Effector memory CD8-positive, alpha-beta T cell (primary cell): ENCODE data around the gene SHISAL1.

ENCODE experiments used
- ATAC-seq: fragments of 150-1000 bp; cut with Tn5 transposase; replicated peaks from 2 replicates; pipeline ENCODE4 v1.10.0; 2021; ENCODE audit warnings: mild to moderate bottlenecking, moderate library complexity
- DNase-seq, 3 experiments: peaks; one replicate each; pipeline ENCODE4 v3.0.0; 2021
- H3K27ac Mint-ChIP-seq, 2 donors: one replicate each; pipeline ENCODE4 v1.8.0; 2022; ENCODE audit warnings: mild to moderate bottlenecking in 2 of 2, mixed read lengths in 2 of 2, moderate library complexity in 2 of 2
- H3K27me3 Mint-ChIP-seq, 2 donors: one replicate each; pipeline ENCODE4 v1.8.0; 2022; ENCODE audit warnings: mixed read lengths in 2 of 2
- H3K36me3 Mint-ChIP-seq: one replicate; pipeline ENCODE4 v1.8.0; 2022; ENCODE audit warnings: mild to moderate bottlenecking, moderate library complexity, mixed read lengths; ENCODE audit not compliant: insufficient read depth
- H3K4me1 Mint-ChIP-seq, 2 donors: one replicate each; pipeline ENCODE4 v1.8.0; 2022; ENCODE audit warnings: low read depth in 2 of 2, mixed read lengths in 2 of 2
- H3K4me3 Mint-ChIP-seq, 2 donors: one replicate each; pipeline ENCODE4 v1.8.0; 2022; ENCODE audit warnings: mild to moderate bottlenecking in 2 of 2, mixed read lengths in 2 of 2, moderate library complexity in 2 of 2
- H3K9me3 Mint-ChIP-seq, 2 donors: one replicate each; pipeline ENCODE4 v1.8.0; 2022; ENCODE audit warnings: mixed read lengths in 2 of 2

Gene SHISAL1

GRCh38 chr22:44338177-44338810 is 25.5 kb upstream of the SHISAL1 start:
- Mint-ChIP-seq H3K9me3 (no peaks in the 10 kb centered on the region), H3K4me1 (no peaks in the 10 kb centered on the region), H3K36me3 (no peaks in the 10 kb centered on the region), H3K27ac (no peak overlapping the region), H3K4me3 (no peak overlapping the region), H3K27me3 (no peaks in the 10 kb centered on the region)
- DNase-seq (no peak), ATAC-seq (no peak)

GRCh38 chr22:44337678-44338004 is 24.9 kb upstream of the SHISAL1 start:
- H3K36me3 Mint-ChIP-seq: no peaks in the 10 kb centered on the region
- H3K27me3 Mint-ChIP-seq: peaks cover 0 to 3% of the 10 kb centered on the region in 2 donors
- no peak for DNase-seq
- no peak overlapping the region for H3K27ac Mint-ChIP-seq
- H3K9me3 Mint-ChIP-seq: no peaks in the 10 kb centered on the region
- no peaks in the 10 kb centered on the region for H3K4me1 Mint-ChIP-seq
- no peak for ATAC-seq
- H3K4me3 Mint-ChIP-seq: no peak overlapping the region

GRCh38 chr22:44336962-44337677 is 24.4 kb upstream of the SHISAL1 start:
- Mint-ChIP-seq H3K27ac (no peak overlapping the region), H3K27me3 (peaks cover 4 to 8% of the 10 kb centered on the region in 2 donors), H3K36me3 (no peaks in the 10 kb centered on the region), H3K4me3 (no peak overlapping the region), H3K9me3 (no peaks in the 10 kb centered on the region), H3K4me1 (peaks cover under 1 to 2% of the 10 kb centered on the region in 2 donors)
- no peak for ATAC-seq
- no peak for DNase-seq

GRCh38 chr22:44335903-44336803 is 23.4 kb upstream of the SHISAL1 start:
- no peak overlapping the region for H3K27ac Mint-ChIP-seq
- no peaks in the 10 kb centered on the region for H3K9me3 Mint-ChIP-seq
- peaks cover 3 to 6% of the 10 kb centered on the region in 2 donors for H3K4me1 Mint-ChIP-seq
- ATAC-seq (no peak), DNase-seq (no peak)
- H3K36me3 Mint-ChIP-seq: no peaks in the 10 kb centered on the region
- no peak overlapping the region for H3K4me3 Mint-ChIP-seq
- H3K27me3 Mint-ChIP-seq: peaks cover 8 to 12% of the 10 kb centered on the region in 2 donors

- Mint-ChIP-seq H3K4me1 (peaks cover 3 to 6% of the 10 kb centered on the region in 2 donors), H3K27ac (no peak overlapping the region)
- no peak for ATAC-seq
Observed at GRCh38 chr22:44335066-44335839, 22.5 kb upstream of the SHISAL1 start.

GRCh38 chr22:44333847-44334635 is 21.3 kb upstream of the SHISAL1 start:
- Mint-ChIP-seq H3K9me3 (no peaks in the 10 kb centered on the region), H3K4me3 (no peak overlapping the region), H3K36me3 (no peaks in the 10 kb centered on the region), H3K27me3 (peaks cover 13 to 20% of the 10 kb centered on the region in 2 donors), H3K4me1 (peaks cover 8 to 10% of the 10 kb centered on the region in 2 donors), H3K27ac (no peak overlapping the region)
- no peak for DNase-seq
- ATAC-seq: no peak

More at GRCh38 chr22:44335066-44335839, 22.5 kb upstream of the SHISAL1 start:
- H3K9me3 Mint-ChIP-seq: no peaks in the 10 kb centered on the region
- DNase-seq: no peak
- H3K36me3 Mint-ChIP-seq: no peaks in the 10 kb centered on the region
- no peak overlapping the region for H3K4me3 Mint-ChIP-seq
- peaks cover 8 to 12% of the 10 kb centered on the region in 2 donors for H3K27me3 Mint-ChIP-seq

- peaks cover 24 to 30% of the 10 kb centered on the region in 2 donors for H3K27me3 Mint-ChIP-seq
- H3K9me3 Mint-ChIP-seq: no peaks in the 10 kb centered on the region
- ATAC-seq (no peak), DNase-seq (no peak)
- no peak overlapping the region for H3K27ac Mint-ChIP-seq
- H3K4me3 Mint-ChIP-seq: peak overlapping the region in 1 of 2 donors; percentile 79
- peaks cover 10 to 12% of the 10 kb centered on the region in 2 donors for H3K4me1 Mint-ChIP-seq
- no peaks in the 10 kb centered on the region for H3K36me3 Mint-ChIP-seq
Observed at GRCh38 chr22:44332946-44333345, 20.2 kb upstream of the SHISAL1 start.

GRCh38 chr22:44331881-44332714 is 19.3 kb upstream of the SHISAL1 start:
- peaks cover 10 to 12% of the 10 kb centered on the region in 2 donors for H3K4me1 Mint-ChIP-seq
- no peak for DNase-seq
- peaks cover 32 to 39% of the 10 kb centered on the region in 2 donors for H3K27me3 Mint-ChIP-seq
- H3K27ac Mint-ChIP-seq: no peak overlapping the region
- peak overlapping the region; percentile 66 to 79 for H3K4me3 Mint-ChIP-seq
- peak; percentile 44 for ATAC-seq
- no peaks in the 10 kb centered on the region for H3K9me3 Mint-ChIP-seq
- no peaks in the 10 kb centered on the region for H3K36me3 Mint-ChIP-seq

GRCh38 chr22:44330744-44331660 is 18.3 kb upstream of the SHISAL1 start:
- DNase-seq: no peak
- H3K4me1 Mint-ChIP-seq: peaks cover 11 to 16% of the 10 kb centered on the region in 2 donors
- no peak for ATAC-seq
- no peaks in the 10 kb centered on the region for H3K36me3 Mint-ChIP-seq
- H3K4me3 Mint-ChIP-seq: peak overlapping the region in 1 of 2 donors; percentile 35
- peaks cover 43 to 48% of the 10 kb centered on the region in 2 donors for H3K27me3 Mint-ChIP-seq
- H3K27ac Mint-ChIP-seq: no peak overlapping the region
- no peaks in the 10 kb centered on the region for H3K9me3 Mint-ChIP-seq

GRCh38 chr22:44330188-44330743 is 17.5 kb upstream of the SHISAL1 start:
- peaks cover 15 to 20% of the 10 kb centered on the region in 2 donors for H3K4me1 Mint-ChIP-seq
- H3K36me3 Mint-ChIP-seq: no peaks in the 10 kb centered on the region
- H3K27me3 Mint-ChIP-seq: peaks cover 51 to 54% of the 10 kb centered on the region in 2 donors
- no peak for ATAC-seq
- no peak for DNase-seq
- no peaks in the 10 kb centered on the region for H3K9me3 Mint-ChIP-seq
- H3K27ac Mint-ChIP-seq: no peak overlapping the region
- H3K4me3 Mint-ChIP-seq: no peak overlapping the region
